Neural progenitor cell (in vitro differentiated cells): ENCODE data around the gene TBXAS1.

Source experiments
- EZH2 ChIP-seq: fragments of 200-600 bp; sonication (generic); IDR thresholded peaks from 2 replicates; pipeline ENCODE4 v1.6.1; 2017; ENCODE audit warnings: antibody characterized with exemption, mild to moderate bottlenecking, moderate library complexity
- TF ChIP-seq, protein P1 (sequence below): fragments of 200-600 bp; sonication (generic); IDR thresholded peaks from 2 replicates; pipeline ENCODE4 v1.5.1; 2017; ENCODE audit warnings: antibody characterized with exemption, mild to moderate bottlenecking

DNA sequence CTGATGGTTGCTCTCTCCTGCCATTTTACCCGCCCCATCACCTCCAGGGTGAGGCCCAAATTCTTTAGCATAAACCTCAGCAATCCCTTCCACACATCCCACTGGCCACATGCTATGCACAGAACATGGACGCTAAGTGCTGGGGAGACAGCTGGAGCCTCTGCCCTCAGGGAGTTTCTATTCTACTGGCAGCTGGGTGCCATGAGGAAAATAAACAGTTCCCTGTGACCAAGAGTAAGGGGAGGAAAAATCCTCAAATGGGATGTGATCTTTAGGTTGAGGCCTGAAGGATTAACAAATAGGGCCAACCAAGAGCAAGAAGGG lies 232.5 kb downstream of the TBXAS1 start:
- TF ChIP-seq, protein P1, sequence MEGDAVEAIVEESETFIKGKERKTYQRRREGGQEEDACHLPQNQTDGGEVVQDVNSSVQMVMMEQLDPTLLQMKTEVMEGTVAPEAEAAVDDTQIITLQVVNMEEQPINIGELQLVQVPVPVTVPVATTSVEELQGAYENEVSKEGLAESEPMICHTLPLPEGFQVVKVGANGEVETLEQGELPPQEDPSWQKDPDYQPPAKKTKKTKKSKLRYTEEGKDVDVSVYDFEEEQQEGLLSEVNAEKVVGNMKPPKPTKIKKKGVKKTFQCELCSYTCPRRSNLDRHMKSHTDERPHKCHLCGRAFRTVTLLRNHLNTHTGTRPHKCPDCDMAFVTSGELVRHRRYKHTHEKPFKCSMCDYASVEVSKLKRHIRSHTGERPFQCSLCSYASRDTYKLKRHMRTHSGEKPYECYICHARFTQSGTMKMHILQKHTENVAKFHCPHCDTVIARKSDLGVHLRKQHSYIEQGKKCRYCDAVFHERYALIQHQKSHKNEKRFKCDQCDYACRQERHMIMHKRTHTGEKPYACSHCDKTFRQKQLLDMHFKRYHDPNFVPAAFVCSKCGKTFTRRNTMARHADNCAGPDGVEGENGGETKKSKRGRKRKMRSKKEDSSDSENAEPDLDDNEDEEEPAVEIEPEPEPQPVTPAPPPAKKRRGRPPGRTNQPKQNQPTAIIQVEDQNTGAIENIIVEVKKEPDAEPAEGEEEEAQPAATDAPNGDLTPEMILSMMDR, result no peak
- TF ChIP-seq EZH2, result no peak
